NCI-H1092 (cell line): ENCODE measurements around the gene PPARD.

Source experiments
- DNase-seq: peaks from one replicate; lab custom pipeline; 2025; lab: John Stamatoyannopoulos, UW

Gene PPARD

GRCh38 chr6:35469751-35470662, 127.6 kb downstream of the PPARD start:
- DNase-seq = no peak

GRCh38 chr6:35470663-35471120, 128.3 kb downstream of the PPARD start:
- DNase-seq = no peak

GRCh38 chr6:35471836-35472345, 129.5 kb downstream of the PPARD start:
- DNase-seq = no peak

- DNase-seq = no peak
Observed at GRCh38 chr6:35473075-35473849, 130.9 kb downstream of the PPARD start.

GRCh38 chr6:35473850-35474130, 131.4 kb downstream of the PPARD start:
- DNase-seq = no peak

- no peak for DNase-seq
Observed at GRCh38 chr6:35474131-35474941, 132.0 kb downstream of the PPARD start.

- DNase-seq = no peak
Observed at GRCh38 chr6:35474942-35475570, 132.7 kb downstream of the PPARD start.

GRCh38 chr6:35475573-35475972, 133.2 kb downstream of the PPARD start:
- no peak for DNase-seq

- no peak for DNase-seq
Observed at GRCh38 chr6:35476004-35476403, 133.6 kb downstream of the PPARD start.

GRCh38 chr6:35477028-35477427, 134.7 kb downstream of the PPARD start:
- DNase-seq = no peak
